WI38 (cell line): ENCODE measurements around the gene POLR3E.

Experiments
- H3K4me3 ChIP-seq: 2 replicates; pipeline ENCODE4 v1.5.1; 2011; ENCODE audit warnings: low read depth, mild to moderate bottlenecking, control low read depth, low read length
- TF ChIP-seq, protein P1 (sequence below): IDR thresholded peaks from 2 replicates; pipeline ENCODE4 v1.5.1; 2012; ENCODE audit warnings: low read depth, mild to moderate bottlenecking, control low read depth, low read length

The POLR3E gene

DNA sequence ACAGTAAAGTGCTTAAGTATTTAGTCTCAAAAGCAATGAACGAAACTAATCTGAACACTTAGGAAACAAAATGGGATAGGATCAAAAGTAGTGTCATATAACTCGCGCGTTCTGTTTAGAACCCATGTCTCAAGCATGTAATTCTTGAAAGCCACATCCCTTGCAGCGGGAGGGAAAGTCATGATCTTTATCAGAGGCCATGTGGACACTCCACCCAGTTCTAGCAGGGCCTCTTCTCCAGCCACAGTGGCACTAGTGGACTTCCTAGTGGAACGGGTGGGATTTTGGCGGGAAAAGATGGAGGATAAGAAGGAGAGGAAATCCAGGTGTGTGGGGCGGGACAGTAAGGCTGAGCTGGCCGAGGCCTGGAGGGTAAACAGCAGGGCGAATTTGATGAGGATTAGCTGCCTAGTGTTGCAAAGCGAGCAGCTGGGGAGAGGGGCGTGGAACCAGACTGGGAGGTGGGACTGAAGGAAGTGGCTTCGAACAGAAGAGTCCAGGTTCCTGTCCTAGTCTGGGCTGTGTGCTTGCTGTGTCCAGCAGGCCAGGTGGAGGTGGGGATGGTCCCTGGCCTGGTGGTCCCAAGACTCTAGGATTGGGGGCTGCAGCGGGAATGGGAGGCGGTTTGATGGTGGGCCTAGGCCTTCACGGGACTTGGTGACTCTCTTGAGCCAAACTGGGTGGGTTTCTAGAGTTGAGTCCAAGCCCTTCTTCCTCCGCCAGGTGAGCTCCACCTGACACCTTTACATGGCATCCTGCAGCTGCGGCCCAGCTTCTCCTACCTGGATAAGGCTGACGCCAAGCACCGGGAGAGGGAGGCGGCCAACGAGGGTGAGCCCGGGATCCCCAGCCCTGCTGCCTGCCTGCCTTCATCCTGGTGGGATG, 15.9 kb downstream of the POLR3E start:
- TF ChIP-seq, protein P1, sequence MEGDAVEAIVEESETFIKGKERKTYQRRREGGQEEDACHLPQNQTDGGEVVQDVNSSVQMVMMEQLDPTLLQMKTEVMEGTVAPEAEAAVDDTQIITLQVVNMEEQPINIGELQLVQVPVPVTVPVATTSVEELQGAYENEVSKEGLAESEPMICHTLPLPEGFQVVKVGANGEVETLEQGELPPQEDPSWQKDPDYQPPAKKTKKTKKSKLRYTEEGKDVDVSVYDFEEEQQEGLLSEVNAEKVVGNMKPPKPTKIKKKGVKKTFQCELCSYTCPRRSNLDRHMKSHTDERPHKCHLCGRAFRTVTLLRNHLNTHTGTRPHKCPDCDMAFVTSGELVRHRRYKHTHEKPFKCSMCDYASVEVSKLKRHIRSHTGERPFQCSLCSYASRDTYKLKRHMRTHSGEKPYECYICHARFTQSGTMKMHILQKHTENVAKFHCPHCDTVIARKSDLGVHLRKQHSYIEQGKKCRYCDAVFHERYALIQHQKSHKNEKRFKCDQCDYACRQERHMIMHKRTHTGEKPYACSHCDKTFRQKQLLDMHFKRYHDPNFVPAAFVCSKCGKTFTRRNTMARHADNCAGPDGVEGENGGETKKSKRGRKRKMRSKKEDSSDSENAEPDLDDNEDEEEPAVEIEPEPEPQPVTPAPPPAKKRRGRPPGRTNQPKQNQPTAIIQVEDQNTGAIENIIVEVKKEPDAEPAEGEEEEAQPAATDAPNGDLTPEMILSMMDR, result no peak

DNA sequence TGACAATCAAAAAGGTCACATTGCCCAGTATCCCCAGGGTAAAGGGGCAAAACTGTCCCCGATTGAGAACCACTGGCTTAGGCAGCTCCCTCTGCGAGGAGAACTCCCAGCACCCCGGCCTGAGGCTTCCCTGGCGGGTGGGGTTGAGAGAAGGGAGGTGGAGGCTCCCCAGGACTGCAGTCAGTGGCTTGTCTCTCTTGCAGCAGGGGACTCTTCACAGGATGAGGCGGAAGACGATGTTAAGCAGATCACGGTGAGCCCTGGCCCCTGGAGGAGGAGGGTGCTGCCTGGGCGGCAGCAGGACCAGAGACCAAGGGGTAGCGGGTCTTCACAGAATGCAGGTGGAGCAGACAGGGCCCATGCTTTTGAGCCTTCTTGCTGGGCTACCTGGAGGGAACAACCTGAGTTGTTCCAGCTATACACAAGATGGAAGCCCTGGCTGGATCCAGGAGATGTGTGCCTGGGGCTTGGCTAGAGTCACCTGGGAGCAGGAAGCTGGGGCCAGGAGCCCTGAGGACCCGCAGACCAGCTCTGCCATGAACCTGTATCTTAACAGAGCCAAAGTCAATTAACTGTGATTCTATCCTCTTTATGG, 16.8 kb downstream of the POLR3E start:
- TF ChIP-seq, protein P1, result no peak
- H3K4me3 ChIP-seq, result no peak overlapping the region

More for the DNA sequence above, 15.9 kb downstream of the POLR3E start:
- H3K4me3 ChIP-seq, result no peak overlapping the region

DNA sequence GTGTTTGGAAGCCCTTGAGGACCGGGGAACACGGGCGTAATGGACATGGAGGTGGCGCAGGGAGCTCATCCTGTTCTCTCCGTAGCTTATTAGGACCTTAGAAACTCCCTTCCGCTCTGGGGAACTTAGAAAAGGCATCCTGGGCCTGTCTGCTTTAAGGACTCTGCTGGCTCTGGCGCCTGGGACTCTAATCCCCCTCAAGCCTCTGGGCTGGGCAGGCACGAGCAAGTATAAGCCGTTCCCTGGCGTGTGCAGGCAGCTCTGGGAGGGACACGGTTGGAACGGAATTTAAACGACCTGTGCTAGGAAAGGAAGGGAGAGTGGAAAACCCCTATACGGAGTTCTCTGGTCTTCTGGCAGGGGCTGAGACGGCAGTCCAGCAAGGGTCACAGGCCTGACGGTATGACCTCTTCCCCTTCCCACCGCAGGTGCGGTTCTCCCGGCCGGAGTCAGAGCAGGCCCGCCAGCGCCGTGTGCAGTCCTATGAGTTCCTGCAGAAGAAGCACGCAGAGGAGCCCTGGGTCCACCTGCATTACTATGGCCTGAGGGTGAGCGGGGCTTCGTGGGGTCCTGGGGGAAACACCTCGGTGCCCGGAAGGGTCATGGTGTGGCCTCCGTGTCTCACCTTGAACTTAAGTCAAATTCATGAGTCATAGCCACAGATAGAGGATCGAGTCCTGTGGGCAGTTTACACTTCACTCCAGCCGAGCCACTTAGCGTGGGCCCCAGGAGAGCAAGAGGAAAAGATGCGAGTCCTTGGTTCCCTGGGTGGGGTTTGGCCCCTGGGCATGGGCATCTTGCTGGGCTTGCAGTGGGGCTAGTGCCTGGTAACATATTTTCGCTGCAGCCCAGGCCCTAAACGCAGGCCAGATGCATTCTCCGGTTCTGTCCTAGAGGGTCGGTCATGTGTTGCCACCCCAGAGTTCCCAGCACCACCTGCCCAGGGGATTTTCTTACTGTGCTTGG, 17.7 kb downstream of the POLR3E start:
- H3K4me3 ChIP-seq, result no peak overlapping the region
- TF ChIP-seq, protein P1, result no peak

DNA sequence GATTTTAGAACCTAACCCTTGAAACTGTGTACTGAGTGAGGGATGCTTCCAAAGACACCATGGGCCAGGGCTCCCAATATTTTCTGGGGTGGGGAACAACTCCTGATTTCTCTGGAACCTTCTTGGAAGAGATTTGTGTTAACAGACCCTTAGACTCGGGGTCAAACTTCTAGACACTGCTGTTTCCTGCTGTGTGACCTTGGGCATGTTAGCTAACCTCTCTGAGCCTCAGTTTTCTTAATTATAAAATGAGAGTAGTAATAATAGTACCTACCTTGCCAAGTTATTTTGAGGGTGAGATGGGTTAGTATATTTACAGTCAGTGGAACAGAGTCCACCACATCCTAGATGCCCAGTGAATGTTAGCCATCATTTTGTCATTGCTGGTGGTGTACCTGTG, 18.8 kb downstream of the POLR3E start:
- H3K4me3 ChIP-seq, result no peak overlapping the region
- TF ChIP-seq, protein P1, result no peak

DNA sequence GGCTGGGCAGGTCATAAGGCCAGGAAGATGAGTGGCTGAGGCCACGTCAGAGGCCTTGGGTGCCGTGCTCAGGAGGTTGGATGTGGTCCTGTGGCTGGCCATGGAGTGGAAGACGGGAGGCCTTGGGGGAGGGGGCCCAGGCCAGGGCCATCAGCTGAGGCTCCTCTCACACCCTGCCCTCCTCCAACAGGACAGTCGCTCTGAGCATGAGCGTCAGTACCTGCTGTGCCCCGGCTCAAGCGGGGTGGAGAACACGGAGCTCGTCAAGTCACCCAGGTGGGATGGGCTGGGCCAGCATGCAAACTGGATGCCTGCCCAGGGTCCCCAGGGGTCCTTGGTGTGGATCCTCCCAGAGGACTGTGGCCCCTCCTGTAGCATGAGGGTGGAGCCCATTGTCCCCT, 19.2 kb downstream of the POLR3E start:
- H3K4me3 ChIP-seq, result no peak overlapping the region
- TF ChIP-seq, protein P1, result no peak

DNA sequence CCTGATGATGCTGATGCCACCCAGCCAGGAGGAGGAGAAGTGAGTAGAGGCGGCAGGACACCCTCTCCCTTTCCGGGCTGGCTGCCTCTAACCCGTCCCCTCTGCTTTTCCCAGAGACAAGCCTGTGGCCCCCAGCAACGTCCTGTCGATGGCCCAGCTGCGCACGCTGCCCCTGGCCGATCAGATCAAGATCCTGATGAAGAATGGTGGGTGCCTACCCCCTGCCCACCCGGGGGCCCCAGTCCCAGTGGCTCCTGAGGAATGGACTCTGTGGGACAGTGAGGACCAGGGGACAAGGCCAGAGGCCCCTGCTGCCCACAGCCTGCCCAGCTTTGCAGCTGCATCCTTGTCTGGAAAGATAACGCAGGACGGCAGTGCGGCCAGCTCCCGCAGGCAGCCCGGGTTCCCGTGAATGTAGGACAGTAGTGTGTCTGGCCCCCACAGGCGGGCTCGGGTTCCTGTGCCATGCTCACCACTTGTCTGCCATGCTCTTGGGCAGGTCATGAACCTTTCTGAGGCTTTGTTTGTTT, 19.9 kb downstream of the POLR3E start:
- H3K4me3 ChIP-seq, result no peak overlapping the region
- TF ChIP-seq, protein P1, result no peak
